HCT116 (cell line): ENCODE measurements around the gene C17orf67. TPM values are rescaled to one million over a fixed set of nuclear protein-coding genes. Genes with fewer than 3 reads are reported as not detected.

Experiments
- ATAC-seq: fragments of 200-7000 bp; cut with Tn5 transposase; 2 replicates; pipeline ENCODE4 v1.9.1; 2020; ENCODE audit warnings: mild to moderate bottlenecking, moderate library complexity
- BruUV-seq: library from RNA; stranded (reverse); fragments of 400-500 nt; replicated peaks from 2 replicates; lab custom pipeline; 2021; lab: Mats Ljungman, UMichigan
- CTCF ChIA-PET: fragments of 300-600 bp; sonication (Branson Sonifier 250); formaldehyde crosslinking; loops from one replicate; lab custom pipeline; 2021; ENCODE audit warnings: antibody characterized with exemption; lab: Charles Lee
- POLR2A ChIA-PET: fragments of 300-600, 350-600 bp; sonication (Branson Sonifier 250); formaldehyde crosslinking; loops from one replicate; lab custom pipeline; 2021; ENCODE audit warnings: antibody characterized with exemption; lab: Charles Lee
- RAD21 ChIA-PET, 2 experiments: fragments of 300-600 bp; sonication (Branson Sonifier 250); formaldehyde crosslinking; loops; one replicate each; lab custom pipeline; 2023; ENCODE audit warnings: low total read pairs in 2 of 2; ENCODE audit not compliant: uncharacterized antibody in 2 of 2, unreplicated experiment in 2 of 2, low non-redundant PET in 1 of 2; lab: Charles Lee
- DNase-seq: peaks from one replicate; pipeline ENCODE4 v3.0.0-alpha.2; 2010; ENCODE audit warnings: low read depth, low spot score
- H2AFZ ChIP-seq: fragments of 200-600 bp; shearing (Covaris generic), sonication (generic); 2 replicates; pipeline ENCODE4 v1.6.1; 2017; ENCODE audit warnings: low read depth, mixed run types, mixed read lengths, antibody characterized with exemption, low read length; ENCODE audit not compliant: poor library complexity, severe bottlenecking
- H3K27ac ChIP-seq: 2 replicates; pipeline ENCODE4 v1.5.1; 2012; ENCODE audit warnings: low read depth, low read length
- H3K27me3 ChIP-seq: fragments of 200-600 bp; sonication (generic); 2 replicates; pipeline ENCODE4 v1.6.1; 2016; ENCODE audit warnings: mixed run types, low read length, mixed read lengths; ENCODE audit not compliant: insufficient read depth
- H3K36me3 ChIP-seq, 2 experiments: fragments of 200-500 bp in 1 of 2; fragments of 200-600 bp in 1 of 2; sonication (Bioruptor generic) in 1 of 2; sonication (generic) in 1 of 2; 2 replicates each; pipeline versions ENCODE4 v1.5.1 to v1.6.1; 2014 to 2016; ENCODE audit warnings: low read length in 2 of 2, inconsistent platforms in 1 of 2, mixed read lengths in 1 of 2, mixed run types in 1 of 2; ENCODE audit not compliant: insufficient read depth in 2 of 2, control insufficient read depth in 1 of 2
- H3K4me1 ChIP-seq, 2 experiments: fragments of 200-600 bp in 1 of 2; sonication (generic) in 1 of 2; 2 replicates each; pipeline versions ENCODE4 v1.5.1 to v1.6.1; 2012 to 2017; ENCODE audit warnings: low read length in 2 of 2, inconsistent platforms in 1 of 2, mild to moderate bottlenecking in 1 of 2, mixed read lengths in 1 of 2, mixed run types in 1 of 2, moderate library complexity in 1 of 2; ENCODE audit not compliant: insufficient read depth in 2 of 2, control insufficient read depth in 1 of 2
- H3K4me2 ChIP-seq: fragments of 200-600 bp; sonication (generic); 2 replicates; pipeline ENCODE4 v1.6.1; 2017; ENCODE audit warnings: mixed run types, low read length, mixed read lengths
- H3K4me3 ChIP-seq, 2 experiments: fragments of 200-600 bp in 1 of 2; sonication (generic) in 1 of 2; replicated peaks in 1 of 2; 2 replicates each; pipeline ENCODE4 v1.5.1; 2011 to 2016; ENCODE audit warnings: low read length in 2 of 2, control low read depth in 1 of 2, low read depth in 1 of 2, mild to moderate bottlenecking in 1 of 2, mixed read lengths in 1 of 2, mixed run types in 1 of 2
- H3K79me2 ChIP-seq: fragments of 200-600 bp; sonication (generic); 2 replicates; pipeline ENCODE4 v1.6.1; 2017; ENCODE audit warnings: mild to moderate bottlenecking, mixed run types, low read length, moderate library complexity, mixed read lengths; ENCODE audit not compliant: insufficient read depth
- H3K9ac ChIP-seq: fragments of 200-600 bp; sonication (generic); 2 replicates; pipeline ENCODE4 v1.6.1; 2016; ENCODE audit warnings: low read length, mixed read lengths
- H3K9me2 ChIP-seq: fragments of 200-600 bp; sonication (generic), shearing (Covaris generic); 2 replicates; pipeline ENCODE4 v1.6.1; 2017; ENCODE audit warnings: mixed run types, mild to moderate bottlenecking, moderate library complexity; ENCODE audit not compliant: insufficient read depth
- H3K9me3 ChIP-seq, 2 experiments: fragments of 200-500 bp in 1 of 2; fragments of 200-600 bp in 1 of 2; sonication (Bioruptor generic) in 1 of 2; sonication (generic) in 1 of 2; 2 replicates each; pipeline ENCODE4 v1.6.1; 2014 to 2017; ENCODE audit warnings: low read length in 2 of 2, mixed read lengths in 2 of 2, inconsistent platforms in 1 of 2, low read depth in 1 of 2, mild to moderate bottlenecking in 1 of 2, mixed run types in 1 of 2, moderate library complexity in 1 of 2; ENCODE audit not compliant: control insufficient read depth in 1 of 2, insufficient read depth in 1 of 2
- H4K20me1 ChIP-seq: fragments of 200-600 bp; sonication (generic), shearing (Covaris generic); 2 replicates; pipeline ENCODE4 v1.6.1; 2017; ENCODE audit warnings: mixed run types, mild to moderate bottlenecking, moderate library complexity; ENCODE audit not compliant: insufficient read depth
- ATF3 ChIP-seq: IDR thresholded peaks from 2 replicates; pipeline ENCODE4 v1.6.1; 2012
- CBX3 ChIP-seq: IDR thresholded peaks from 2 replicates; pipeline ENCODE4 v1.6.1; 2012; ENCODE audit warnings: low read depth
- CTCF ChIP-seq, 3 experiments: fragments of 200-600 bp in 1 of 3; sonication (generic) in 1 of 3; IDR thresholded peaks in 2 of 3; conservative IDR thresholded peaks in 1 of 3; 2 replicates each; pipeline ENCODE4 v1.5.1; 2012 to 2017; ENCODE audit warnings: low read depth in 2 of 3, low read length in 2 of 3, antibody characterized with exemption in 1 of 3, borderline replicate concordance in 1 of 3, control low read depth in 1 of 3, mild to moderate bottlenecking in 1 of 3, mixed read lengths in 1 of 3, mixed run types in 1 of 3, moderate library complexity in 1 of 3; ENCODE audit not compliant: insufficient read depth in 1 of 3
- EGR1 ChIP-seq: IDR thresholded peaks from 2 replicates; pipeline ENCODE4 v1.6.1; 2012; ENCODE audit warnings: low read depth
- ELF1 ChIP-seq: IDR thresholded peaks from 2 replicates; pipeline ENCODE4 v1.6.1; 2012; ENCODE audit warnings: low read depth, borderline replicate concordance
- EZH2 ChIP-seq: fragments of 200-600 bp; sonication (generic); IDR thresholded peaks from 2 replicates; pipeline ENCODE4 v1.6.1; 2017; ENCODE audit warnings: antibody characterized with exemption, mixed run types
- EZH2phosphoT487 ChIP-seq: fragments of 200-600 bp; IDR thresholded peaks from 2 replicates; pipeline ENCODE4 v1.6.1; 2018; ENCODE audit warnings: antibody characterized with exemption, borderline replicate concordance
- FOSL1 ChIP-seq: IDR thresholded peaks from 2 replicates; pipeline ENCODE4 v1.6.1; 2012; ENCODE audit warnings: low read depth
- JUND ChIP-seq: IDR thresholded peaks from 2 replicates; pipeline ENCODE4 v1.6.1; 2012
- MAX ChIP-seq: IDR thresholded peaks from 2 replicates; pipeline ENCODE4 v1.6.1; 2012
- POLR2A ChIP-seq: IDR thresholded peaks from 2 replicates; pipeline ENCODE4 v1.7.0; 2011; ENCODE audit warnings: borderline replicate concordance; ENCODE audit not compliant: insufficient read depth, insufficient read length; ENCODE audit errors: extremely low read depth
- POLR2AphosphoS5 ChIP-seq: IDR thresholded peaks from 2 replicates; pipeline ENCODE4 v1.6.1; 2011; ENCODE audit warnings: mild to moderate bottlenecking, low read depth, low read length, moderate library complexity
- RAD21 ChIP-seq: IDR thresholded peaks from 2 replicates; pipeline ENCODE4 v1.6.1; 2012; ENCODE audit warnings: low read depth, mild to moderate bottlenecking
- REST ChIP-seq: IDR thresholded peaks from 2 replicates; pipeline ENCODE4 v1.6.1; 2012; ENCODE audit warnings: low read depth
- SIN3A ChIP-seq: IDR thresholded peaks from 2 replicates; pipeline ENCODE4 v1.6.1; 2012; ENCODE audit warnings: low read depth
- SP1 ChIP-seq: IDR thresholded peaks from 2 replicates; pipeline ENCODE4 v1.6.1; 2012; ENCODE audit warnings: low read depth
- SRF ChIP-seq: IDR thresholded peaks from 2 replicates; pipeline ENCODE4 v1.6.1; 2012; ENCODE audit warnings: low read depth
- YY1 ChIP-seq: IDR thresholded peaks from 2 replicates; pipeline ENCODE4 v1.6.1; 2011; ENCODE audit warnings: low read length, low read depth, moderate library complexity, mild to moderate bottlenecking; ENCODE audit not compliant: insufficient replicate concordance; ENCODE audit errors: extremely low read depth
- ZFX ChIP-seq: fragments of 450-650 bp; IDR thresholded peaks from 2 replicates; pipeline ENCODE4 v1.6.1; 2017
- ZNF274 ChIP-seq: fragments of 200-500 bp; sonication (Bioruptor generic); IDR thresholded peaks from 2 replicates; pipeline ENCODE4 v1.6.1; 2014; ENCODE audit warnings: mild to moderate bottlenecking, low read depth, low read length, inconsistent platforms
- intact Hi-C: fragments of 100-400 bp; cut with micrococcal nuclease; formaldehyde crosslinking; loops from 2 replicates; pipeline ENCODE4 v1.10.0; 2022
- total RNA-seq: library from RNA; stranded (reverse); gene quantifications from one replicate; pipeline ENCODE4 v1.2.1, GENCODE V29; 2021; ENCODE audit not compliant: unreplicated experiment

C17orf67 gene
- total RNA-seq, 1 experiment from 2014 or later = 0.84 TPM

GRCh38 chr17:56801459-56802178, 32.1 kb downstream of the C17orf67 start (continued):
- TF ChIP-seq RAD21 (no peak), POLR2AphosphoS5 (no peak), ZNF274 (no peak), EZH2 (no peak)

GRCh38 chr17:56798916-56799315, 34.8 kb downstream of the C17orf67 start:
- no TSS peak for BruUV-seq
- RAD21 ChIA-PET = no interaction called here
- Histone ChIP-seq H2AFZ (no peak overlapping the region), H3K9ac (no peak overlapping the region), H3K4me3 (no peak overlapping the region), H4K20me1 (no peaks in the 10 kb centered on the region), H3K9me2 (no peaks in the 10 kb centered on the region), H3K27ac (no peak overlapping the region), H3K4me2 (no peak overlapping the region), H3K79me2 (no peaks in the 10 kb centered on the region), H3K27me3 (peaks cover 6% of the 10 kb centered on the region; the same call in 1 of the 2 replicates), H3K4me1 (peaks cover 5% of the 10 kb centered on the region in 2 experiments; a peak in 1 of 4 replicates), H3K9me3 (no peaks in the 10 kb centered on the region), H3K36me3 (no peaks in the 10 kb centered on the region)
- CTCF ChIA-PET = interaction anchor here (3.8 kb wide), 1 partner anchor 21 kb away, joined by 11 read pairs; no protein-coding TSS in a partner anchor
- POLR2A ChIA-PET = no interaction called here
- ATAC-seq = peak; percentile 59; the same call in 1 of the 2 replicates
- intact Hi-C loops = no loop called here
- DNase-seq = no peak
- TF ChIP-seq FOSL1 = no peak
- no peak for TF ChIP-seq CTCF (IDR thresholded peaks at IDR 0.05 in 2 of 3, conservative IDR thresholded peaks at IDR 0.05 in 1 of 3; ENCODE audit: borderline replicate concordance in 1 of 3, insufficient read depth in 1 of 3, low read depth in 2 of 3, low read length in 2 of 3)
- no peak for TF ChIP-seq ELF1
- TF ChIP-seq SP1 = no peak
- TF ChIP-seq EZH2 = no peak
- no peak for TF ChIP-seq POLR2A
- no peak for TF ChIP-seq SRF
- no peak for TF ChIP-seq SIN3A
- no peak for TF ChIP-seq EGR1
- no peak for TF ChIP-seq YY1
- no peak for TF ChIP-seq CBX3
- no peak for TF ChIP-seq ATF3
- TF ChIP-seq EZH2phosphoT487 = no peak
- TF ChIP-seq REST = no peak
- TF ChIP-seq ZFX = no peak
- no peak for TF ChIP-seq MAX
- no peak for TF ChIP-seq JUND
- TF ChIP-seq POLR2AphosphoS5 = no peak
- no peak for TF ChIP-seq RAD21
- no peak for TF ChIP-seq ZNF274
